OCI-LY3 (cell line): ENCODE measurements around the gene CLIC5.

Source experiments
- CTCF ChIP-seq: fragments of 200-600, 300-600 bp; sonication (generic); IDR thresholded peaks from 2 replicates; pipeline ENCODE4 v1.5.1; 2014; ENCODE audit warnings: antibody characterized with exemption, low read length, low read depth
- EZH2phosphoT487 ChIP-seq: fragments of 200-600 bp; shearing (Covaris generic); IDR thresholded peaks from 2 replicates; pipeline ENCODE4 v1.6.1; 2018; ENCODE audit warnings: antibody characterized with exemption, mixed run types, low read depth

- TF ChIP-seq CTCF (no peak), EZH2phosphoT487 (no peak)
Observed at GRCh38 chr6:46048646-46049297, 33.1 kb upstream of the CLIC5 start.
